Naive thymus-derived CD8-positive, alpha-beta T cell (primary cell): ENCODE data around the gene METTL8. TPM values are rescaled to one million over a fixed set of nuclear protein-coding genes. Genes with fewer than 3 reads are reported as not detected.
A peak's percentile ranks its signal among the peaks of the same experiment; 100 is the strongest.

Experiments
- ATAC-seq, 2 donors: fragments of 150-1000 bp; cut with Tn5 transposase in 1 of 2; sonication (Bioruptor Pico), chemical (Tn5 transposase) in 1 of 2; 1 replicate in 1 of 2; 2 replicates in 1 of 2; pipeline ENCODE4 v1.10.0; 2021; ENCODE audit warnings: mild to moderate bottlenecking in 2 of 2, moderate library complexity in 2 of 2
- POLR2A ChIA-PET: fragments of 350-600 bp; sonication (Branson Sonifier 250); formaldehyde crosslinking; loops from one replicate; lab custom pipeline; 2021; ENCODE audit warnings: antibody characterized with exemption; lab: Charles Lee
- DNase-seq, 10 donors: peaks; one replicate each; pipeline versions ENCODE4 v3.0.0 to v3.0.0-alpha.2; 2020 to 2022
- H3K27ac Mint-ChIP-seq, 10 donors: one replicate each; pipeline ENCODE4 v1.8.0; 2020 to 2022; ENCODE audit warnings: mild to moderate bottlenecking in 10 of 10, mixed read lengths in 10 of 10, moderate library complexity in 4 of 10, inconsistent platforms in 1 of 10
- H3K27me3 Mint-ChIP-seq, 5 donors: one replicate each; pipeline ENCODE4 v1.8.0; 2021 to 2022; ENCODE audit warnings: mixed read lengths in 5 of 5
- H3K36me3 Mint-ChIP-seq, 3 donors: one replicate each; pipeline ENCODE4 v1.8.0; 2020 to 2022; ENCODE audit warnings: mixed read lengths in 3 of 3, mild to moderate bottlenecking in 2 of 3, inconsistent platforms in 1 of 3
- H3K4me1 Mint-ChIP-seq, 4 donors: one replicate each; pipeline ENCODE4 v1.8.0; 2021 to 2022; ENCODE audit warnings: mixed read lengths in 4 of 4
- H3K4me3 Mint-ChIP-seq, 10 donors: one replicate each; pipeline ENCODE4 v1.8.0; 2020 to 2022; ENCODE audit warnings: mild to moderate bottlenecking in 10 of 10, mixed read lengths in 10 of 10, moderate library complexity in 6 of 10, inconsistent platforms in 1 of 10
- H3K9me3 Mint-ChIP-seq, 9 donors: one replicate each; pipeline ENCODE4 v1.8.0; 2020 to 2022; ENCODE audit warnings: mixed read lengths in 9 of 9, mild to moderate bottlenecking in 3 of 9, inconsistent platforms in 1 of 9, moderate library complexity in 1 of 9
- polyA plus RNA-seq, 3 donors: library from polyadenylated mRNA; unstranded; fragments of 300-500 nt; fragmentation: Illumina TruSeq; gene quantifications; one replicate each; pipeline ENCODE4 v1.2.3, GENCODE V29; 2021
- total RNA-seq, 8 experiments: library from RNA in 2 of 8; stranded (reverse) in 2 of 8; gene quantifications; one replicate each; pipeline ENCODE4 v1.2.3 and lab custom pipeline; 2021 to 2026

Gene METTL8, protein sequence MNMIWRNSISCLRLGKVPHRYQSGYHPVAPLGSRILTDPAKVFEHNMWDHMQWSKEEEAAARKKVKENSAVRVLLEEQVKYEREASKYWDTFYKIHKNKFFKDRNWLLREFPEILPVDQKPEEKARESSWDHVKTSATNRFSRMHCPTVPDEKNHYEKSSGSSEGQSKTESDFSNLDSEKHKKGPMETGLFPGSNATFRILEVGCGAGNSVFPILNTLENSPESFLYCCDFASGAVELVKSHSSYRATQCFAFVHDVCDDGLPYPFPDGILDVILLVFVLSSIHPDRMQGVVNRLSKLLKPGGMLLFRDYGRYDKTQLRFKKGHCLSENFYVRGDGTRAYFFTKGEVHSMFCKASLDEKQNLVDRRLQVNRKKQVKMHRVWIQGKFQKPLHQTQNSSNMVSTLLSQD
- total RNA-seq (10 to 100 TPM; 18.3 to 21.0 TPM), polyA plus RNA-seq (10 to 100 TPM in 2 of 3 donors, 1 to 10 TPM in 1; 9.1 to 20.6 (median 10.6) TPM), total RNA-seq (lab: John Stamatoyannopoulos, UW) (18.7 to 40.2 (median 27.2) reads per million in 6 experiments)

DNA sequence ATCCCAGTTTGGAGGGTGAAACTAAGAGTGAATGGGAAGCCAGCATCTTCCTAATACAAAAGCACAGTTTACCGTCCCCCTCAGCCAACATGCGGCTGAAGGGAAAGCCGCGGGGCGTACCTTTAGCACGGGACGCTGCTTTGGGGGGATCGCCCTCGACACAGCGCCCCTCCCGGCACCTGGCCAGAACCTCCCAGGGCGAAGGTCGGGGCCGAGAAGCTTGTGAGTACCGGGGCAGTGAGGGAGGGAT, at the start of gene METTL8:
METTL8 (minus strand) TSS at position 228 of the 250 bp plus-strand sequence. CDS start 41,805 bp downstream, outside the sequence.
- peak within 1 kb of the TSS; percentile 87 to 94 (median 90) for H3K4me3 Mint-ChIP-seq
- peaks cover 0 to 3% (median 0%) of the 10 kb centered on the region in 9 donors for H3K9me3 Mint-ChIP-seq
- no peak for ATAC-seq
- H3K4me1 Mint-ChIP-seq, result peaks cover 18 to 43% (median 40%) of the 10 kb centered on the region in 4 donors
- H3K27me3 Mint-ChIP-seq, result no peaks in the 10 kb centered on the region
- H3K36me3 Mint-ChIP-seq, result peaks cover 9 to 32% (median 21%) of the 10 kb centered on the region in 3 donors
- H3K27ac Mint-ChIP-seq, result peak within 1 kb of the TSS; percentile 87 to 98 (median 96)
- POLR2A ChIA-PET, result interaction anchor here (0.6 to 5.3 kb wide), 8 partner anchors 10 to 504 kb away, joined by 3 to 41 read pairs (median 3); partner anchors contain the start of genes GORASP2 and TLK1
- no peak for DNase-seq

DNA sequence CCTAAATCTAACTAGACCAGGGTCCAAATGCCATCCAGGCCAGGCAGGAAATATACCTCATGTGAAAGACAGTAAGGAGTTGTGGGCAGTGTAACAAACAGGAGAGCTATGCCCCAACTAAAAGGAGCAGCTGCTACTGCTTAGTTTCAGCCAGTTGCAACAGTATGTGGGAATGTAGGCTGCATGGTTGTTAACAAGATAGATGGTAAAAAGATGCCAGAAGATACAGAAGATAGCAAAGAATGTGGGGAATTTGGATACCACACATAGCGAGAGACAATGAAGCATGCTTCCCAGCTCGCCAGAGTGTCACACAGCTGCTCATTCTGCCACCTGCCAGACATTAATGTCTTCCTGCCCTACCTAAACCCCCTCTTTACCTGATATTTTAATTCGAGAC, 49.1 kb upstream of the METTL8 start:
- Mint-ChIP-seq H3K27me3 (no peaks in the 10 kb centered on the region), H3K9me3 (peaks cover 0 to 6% (median 0%) of the 10 kb centered on the region in 9 donors), H3K4me1 (peaks cover 3 to 21% (median 14%) of the 10 kb centered on the region in 4 donors), H3K27ac (peak overlapping the region in 2 of 10 donors; percentile 14 to 15), H3K36me3 (peaks cover 21 to 89% (median 64%) of the 10 kb centered on the region in 3 donors), H3K4me3 (no peak overlapping the region)
- POLR2A ChIA-PET, result no interaction called here
- ATAC-seq (no peak), DNase-seq (no peak)

DNA sequence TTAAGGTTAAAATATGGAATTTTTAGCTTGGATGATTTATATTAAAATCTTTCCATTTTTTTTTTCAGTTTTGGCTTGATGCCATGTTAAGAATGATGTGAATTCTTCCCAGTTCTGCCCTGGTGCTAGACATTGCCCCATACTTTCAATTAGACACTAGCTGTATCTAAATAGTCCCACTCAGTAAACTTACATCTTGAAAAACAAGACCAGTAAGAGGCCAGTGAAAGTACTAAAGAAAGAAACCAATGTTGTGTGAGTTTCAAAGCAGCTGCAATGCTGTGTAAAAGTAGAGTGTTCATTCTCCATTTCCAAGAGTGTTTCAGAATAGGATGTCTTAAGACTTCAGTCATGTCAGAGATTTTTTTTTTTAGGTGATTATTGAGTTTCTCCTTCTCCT, 48.5 kb upstream of the METTL8 start:
- Mint-ChIP-seq H3K4me1 (peaks cover 3 to 21% (median 14%) of the 10 kb centered on the region in 4 donors), H3K9me3 (peaks cover 0 to under 1% (median 0%) of the 10 kb centered on the region in 9 donors), H3K36me3 (peaks cover 18 to 88% (median 63%) of the 10 kb centered on the region in 3 donors), H3K4me3 (no peak overlapping the region), H3K27me3 (no peaks in the 10 kb centered on the region), H3K27ac (peak overlapping the region in 1 of 10 donors; percentile 5)
- POLR2A ChIA-PET, result no interaction called here
- ATAC-seq (no peak), DNase-seq (no peak)

DNA sequence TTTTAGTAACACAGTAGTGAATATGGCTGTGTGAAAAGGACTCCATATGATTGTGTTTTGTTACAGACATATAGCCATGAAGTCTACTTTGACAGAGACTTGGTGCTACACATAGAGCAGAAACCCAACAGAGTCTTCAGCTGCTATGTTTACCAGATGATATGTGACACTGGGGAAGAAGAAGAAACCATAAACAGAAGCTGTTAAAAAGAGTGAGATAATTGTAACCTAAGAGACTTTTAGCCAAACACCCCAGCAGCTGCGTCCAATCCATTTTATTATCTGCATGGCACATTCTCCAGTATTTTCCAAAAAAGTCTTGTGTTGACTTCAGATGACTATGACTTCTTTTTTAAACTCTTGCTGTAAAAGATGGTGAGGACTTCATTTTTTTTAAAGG, 47.1 kb upstream of the METTL8 start:
- Mint-ChIP-seq H3K36me3 (peaks cover 13 to 88% (median 53%) of the 10 kb centered on the region in 3 donors), H3K27ac (peak overlapping the region in 1 of 10 donors; percentile 2), H3K27me3 (no peaks in the 10 kb centered on the region), H3K4me1 (peaks cover 3 to 21% (median 14%) of the 10 kb centered on the region in 4 donors), H3K4me3 (no peak overlapping the region), H3K9me3 (no peaks in the 10 kb centered on the region)
- ATAC-seq (no peak), DNase-seq (no peak)
- POLR2A ChIA-PET, result no interaction called here

DNA sequence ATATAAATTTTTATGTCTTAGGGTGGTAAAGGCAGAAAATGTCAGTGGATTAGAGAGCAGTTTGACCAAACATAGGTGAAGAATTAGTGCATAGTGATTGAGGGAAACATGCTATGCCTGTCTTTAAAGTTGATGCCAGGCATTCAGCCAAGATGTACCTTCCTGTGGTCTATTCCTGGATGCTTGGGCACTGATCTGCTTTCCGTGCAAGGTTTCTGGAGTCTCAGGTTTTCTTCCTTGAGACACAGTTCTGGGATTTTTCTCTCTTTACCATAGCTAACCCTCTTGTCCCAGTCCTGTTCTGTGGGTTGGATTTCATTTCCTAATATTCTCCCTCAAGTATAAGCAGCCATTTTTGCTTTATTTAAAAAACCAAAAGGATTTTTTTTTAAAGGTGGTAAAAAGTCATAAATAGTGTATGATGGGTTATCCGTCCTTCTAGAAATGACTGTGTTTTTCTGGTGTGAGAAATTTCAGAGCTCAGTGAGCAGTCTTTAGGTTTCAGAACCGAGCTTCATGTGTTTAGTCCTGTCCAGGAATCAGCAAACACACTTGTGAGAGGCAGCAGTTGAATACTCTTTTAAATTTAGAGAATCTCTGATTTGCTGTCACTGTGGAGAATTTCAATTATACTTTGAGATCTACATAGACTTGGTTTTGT, 45.5 kb upstream of the METTL8 start:
- POLR2A ChIA-PET, result no interaction called here
- DNase-seq (no peak), ATAC-seq (no peak)
- Mint-ChIP-seq H3K4me3 (no peak overlapping the region), H3K4me1 (peaks cover 0 to 11% (median 8%) of the 10 kb centered on the region in 4 donors), H3K27me3 (no peaks in the 10 kb centered on the region), H3K27ac (no peak overlapping the region), H3K9me3 (no peaks in the 10 kb centered on the region), H3K36me3 (peaks cover 11 to 88% (median 47%) of the 10 kb centered on the region in 3 donors)

DNA sequence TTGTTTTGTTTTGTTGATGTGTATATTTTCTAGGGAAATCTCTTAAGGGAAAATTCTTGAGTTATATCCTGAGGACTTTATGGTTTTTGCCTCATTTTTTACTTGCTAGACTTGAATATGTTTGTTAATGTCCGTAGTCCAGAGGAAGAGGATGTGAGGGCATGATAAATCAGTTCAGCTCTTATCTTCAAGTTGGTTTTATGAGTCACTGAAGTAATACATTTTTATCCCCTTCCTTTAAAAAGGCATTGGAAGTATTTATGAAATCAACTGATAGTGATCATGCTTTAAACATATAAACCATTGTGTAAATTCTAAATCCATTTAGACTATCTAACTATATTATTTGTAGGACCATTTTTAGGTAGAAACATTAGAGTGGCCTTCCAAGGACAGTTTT, 44.6 kb upstream of the METTL8 start:
- DNase-seq (no peak), ATAC-seq (no peak)
- no peak overlapping the region for H3K27ac Mint-ChIP-seq
- H3K36me3 Mint-ChIP-seq, result peaks cover 13 to 94% (median 53%) of the 10 kb centered on the region in 3 donors
- H3K4me3 Mint-ChIP-seq, result no peak overlapping the region
- H3K27me3 Mint-ChIP-seq, result no peaks in the 10 kb centered on the region
- peaks cover 0 to 10% (median 8%) of the 10 kb centered on the region in 4 donors for H3K4me1 Mint-ChIP-seq
- POLR2A ChIA-PET, result no interaction called here
- no peaks in the 10 kb centered on the region for H3K9me3 Mint-ChIP-seq

DNA sequence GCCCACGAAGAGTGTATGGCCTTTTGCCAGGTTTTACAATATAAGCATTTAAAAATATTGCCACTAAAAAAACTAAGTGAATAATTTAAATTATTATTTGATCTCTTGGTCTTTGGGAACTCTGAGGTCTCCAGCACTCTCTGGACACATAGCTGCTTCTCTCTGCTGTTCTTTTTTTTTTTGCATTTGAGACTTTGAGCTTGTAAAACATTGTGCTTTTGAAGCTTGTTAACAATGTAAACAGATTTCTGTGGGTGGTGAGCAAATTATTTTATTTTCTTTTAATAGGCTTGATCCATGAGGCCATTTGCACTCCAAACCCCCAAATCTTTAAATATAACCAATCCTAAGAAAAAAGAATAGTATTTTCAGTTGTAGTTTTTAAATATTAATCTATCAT, 42.2 kb upstream of the METTL8 start:
- Mint-ChIP-seq H3K4me1 (peaks cover 0 to 8% (median 0%) of the 10 kb centered on the region in 4 donors), H3K36me3 (peaks cover 18 to 85% (median 48%) of the 10 kb centered on the region in 3 donors), H3K27me3 (no peaks in the 10 kb centered on the region), H3K27ac (no peak overlapping the region), H3K4me3 (no peak overlapping the region), H3K9me3 (no peaks in the 10 kb centered on the region)
- DNase-seq (no peak), ATAC-seq (no peak)
- POLR2A ChIA-PET, result no interaction called here

DNA sequence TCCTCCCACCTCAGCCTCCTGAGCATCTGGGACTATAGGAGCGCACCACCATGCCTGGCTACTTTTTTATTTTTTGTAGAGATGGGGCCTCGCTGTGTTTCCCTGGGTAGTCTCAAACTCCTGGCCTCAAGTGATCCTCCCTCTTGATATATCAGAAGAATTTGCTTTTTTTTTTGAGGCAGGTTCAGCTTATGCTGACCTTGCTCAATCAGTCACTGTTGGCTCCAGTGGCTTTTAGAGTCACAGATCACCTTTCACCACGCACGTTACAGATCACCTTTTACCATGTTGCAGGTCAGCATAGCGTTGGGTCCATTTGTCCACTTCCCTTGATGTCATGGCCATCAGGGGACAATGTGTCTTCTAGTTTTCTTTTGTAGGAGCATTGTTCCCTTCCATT, 36.3 kb upstream of the METTL8 start:
- Mint-ChIP-seq H3K4me3 (no peak overlapping the region), H3K9me3 (no peaks in the 10 kb centered on the region), H3K27ac (no peak overlapping the region), H3K4me1 (peaks cover 0 to 5% (median 0%) of the 10 kb centered on the region in 4 donors), H3K36me3 (peaks cover 25 to 78% (median 48%) of the 10 kb centered on the region in 3 donors), H3K27me3 (no peaks in the 10 kb centered on the region)
- ATAC-seq, result no peak
- no peak for DNase-seq
- POLR2A ChIA-PET, result no interaction called here

DNA sequence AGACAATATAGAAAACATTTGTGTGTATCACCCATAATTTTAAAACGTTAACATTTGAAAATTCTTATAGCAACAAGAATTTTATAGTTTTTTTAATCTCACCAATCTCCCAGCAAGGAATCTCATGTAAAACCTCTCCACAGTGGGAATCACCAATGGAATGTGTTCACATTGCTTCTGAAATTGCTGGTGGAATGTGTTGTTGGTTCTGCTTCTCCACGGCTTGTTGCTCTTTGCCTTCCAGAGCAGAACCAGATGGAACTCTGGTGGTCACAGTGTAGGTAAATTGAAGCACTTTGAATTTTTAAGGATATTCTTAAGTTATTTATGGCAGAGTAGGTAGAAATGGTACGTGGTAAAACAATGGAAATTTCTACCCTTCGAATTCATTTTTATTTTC, 35.4 kb upstream of the METTL8 start:
- POLR2A ChIA-PET, result no interaction called here
- Mint-ChIP-seq H3K4me3 (no peak overlapping the region), H3K4me1 (no peaks in the 10 kb centered on the region), H3K9me3 (no peaks in the 10 kb centered on the region), H3K36me3 (peaks cover 23 to 76% (median 43%) of the 10 kb centered on the region in 3 donors), H3K27ac (no peak overlapping the region), H3K27me3 (no peaks in the 10 kb centered on the region)
- ATAC-seq (no peak), DNase-seq (no peak)

DNA sequence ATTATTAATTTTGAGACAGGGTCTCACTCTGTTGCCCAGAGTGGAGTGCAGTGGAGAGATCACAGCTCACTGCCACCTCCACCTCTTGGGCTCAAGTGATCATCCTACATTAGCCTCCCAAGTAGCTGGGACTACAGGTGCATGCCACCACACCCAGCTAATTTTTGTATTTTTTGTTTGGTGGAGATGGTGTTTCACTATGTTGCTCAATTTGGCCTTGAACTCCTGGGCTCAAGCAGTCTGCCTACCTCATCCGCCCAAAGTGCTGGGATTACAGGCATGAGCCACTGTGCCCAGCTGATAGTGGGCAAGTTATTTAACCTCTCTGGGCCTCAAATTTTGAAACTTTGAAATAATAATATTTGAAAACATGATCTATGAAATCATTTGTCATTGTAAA, 26.7 kb upstream of the METTL8 start:
- Mint-ChIP-seq H3K4me1 (peaks cover 0 to 15% (median 4%) of the 10 kb centered on the region in 4 donors), H3K36me3 (peaks cover 21 to 85% (median 44%) of the 10 kb centered on the region in 3 donors), H3K27ac (no peak overlapping the region), H3K9me3 (peaks cover 0 to 7% (median 0%) of the 10 kb centered on the region in 9 donors), H3K27me3 (no peaks in the 10 kb centered on the region), H3K4me3 (no peak overlapping the region)
- POLR2A ChIA-PET, result no interaction called here
- no peak for ATAC-seq
- DNase-seq, result no peak

DNA sequence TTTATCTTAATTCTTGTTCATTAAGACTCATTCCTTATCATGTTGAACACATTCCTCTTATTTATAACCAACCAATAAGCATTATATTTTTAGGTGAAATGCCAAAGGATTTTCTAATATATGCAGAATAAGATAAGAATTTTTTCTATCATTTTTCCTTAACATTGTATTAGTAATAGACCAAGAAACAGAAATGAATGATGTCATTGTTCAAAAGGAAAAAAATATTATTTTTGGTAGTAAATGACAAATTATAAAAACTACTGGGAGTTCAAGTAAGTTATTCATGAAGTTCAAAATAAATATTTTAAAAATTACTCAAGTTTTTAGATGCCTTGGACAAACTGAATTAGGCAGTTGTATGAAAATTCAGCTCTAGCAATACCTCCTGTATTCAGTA, 25.7 kb upstream of the METTL8 start:
- Mint-ChIP-seq H3K4me1 (peaks cover 0 to 15% (median 7%) of the 10 kb centered on the region in 4 donors), H3K9me3 (peaks cover 0 to 7% (median 0%) of the 10 kb centered on the region in 9 donors), H3K4me3 (no peak overlapping the region), H3K36me3 (peaks cover 20 to 85% (median 51%) of the 10 kb centered on the region in 3 donors), H3K27me3 (no peaks in the 10 kb centered on the region), H3K27ac (no peak overlapping the region)
- ATAC-seq, result no peak
- no peak for DNase-seq
- POLR2A ChIA-PET, result no interaction called here

DNA sequence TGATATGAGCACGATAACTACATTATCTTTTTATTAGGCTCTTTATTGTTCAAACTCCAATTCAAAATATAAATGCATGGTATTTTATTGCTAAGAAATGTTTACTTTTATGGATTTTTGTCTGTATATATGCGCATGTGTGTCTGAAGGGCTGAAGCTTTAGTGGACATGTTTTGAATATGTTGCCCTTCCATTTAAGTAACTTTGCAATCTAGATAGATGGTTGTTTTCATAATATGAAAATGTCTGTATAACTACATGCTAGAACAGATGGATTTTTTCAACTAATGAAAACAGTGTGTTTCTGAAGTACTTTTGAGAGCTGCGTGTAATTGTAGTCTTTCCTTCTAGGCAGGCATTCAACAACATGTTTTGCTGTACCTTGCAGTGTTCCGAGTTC, 19.0 kb upstream of the METTL8 start:
- Mint-ChIP-seq H3K9me3 (peaks cover 0 to 3% (median 0%) of the 10 kb centered on the region in 9 donors), H3K4me1 (peaks cover 0 to 15% (median 7%) of the 10 kb centered on the region in 4 donors), H3K27ac (no peak overlapping the region), H3K27me3 (no peaks in the 10 kb centered on the region), H3K36me3 (peaks cover 15 to 86% (median 50%) of the 10 kb centered on the region in 3 donors), H3K4me3 (no peak overlapping the region)
- no peak for DNase-seq
- no peak for ATAC-seq
- POLR2A ChIA-PET, result no interaction called here

DNA sequence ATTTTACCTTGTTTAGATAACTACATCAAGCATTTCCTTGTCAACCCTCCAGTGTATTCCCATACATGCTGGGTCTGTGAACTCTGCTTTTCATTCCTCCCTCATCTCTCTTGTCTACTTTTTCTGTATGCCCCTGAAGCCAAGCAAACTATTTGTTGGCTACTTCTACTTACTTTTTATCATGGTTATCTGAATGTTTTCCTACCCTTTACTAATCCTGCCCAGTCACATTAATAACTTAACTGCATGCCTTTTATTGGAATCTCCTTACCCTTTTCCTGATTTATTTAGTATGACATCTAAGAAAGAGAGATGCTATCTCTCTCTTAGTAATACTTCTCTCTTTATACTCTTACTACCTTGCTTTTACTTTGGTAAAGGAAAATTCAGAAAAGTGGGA, 17.3 kb upstream of the METTL8 start:
- POLR2A ChIA-PET, result no interaction called here
- Mint-ChIP-seq H3K9me3 (peaks cover 0 to 2% (median 0%) of the 10 kb centered on the region in 9 donors), H3K27me3 (no peaks in the 10 kb centered on the region), H3K4me3 (no peak overlapping the region), H3K36me3 (peaks cover 8 to 85% (median 36%) of the 10 kb centered on the region in 3 donors), H3K4me1 (peaks cover 0 to 7% (median 5%) of the 10 kb centered on the region in 4 donors), H3K27ac (peak overlapping the region in 1 of 10 donors; percentile 2)
- ATAC-seq (no peak), DNase-seq (no peak)
